OCI-LY1 (cell line): ENCODE results near the gene RBP3.

Experiments
- H2AFZ ChIP-seq: fragments of 200-600 bp; sonication (generic), shearing (Covaris generic); 2 replicates; pipeline ENCODE4 v1.6.0; 2014; ENCODE audit warnings: antibody characterized with exemption, mild to moderate bottlenecking, low read length
- H3F3A ChIP-seq: fragments of 200-600 bp; sonication (generic), shearing (Covaris generic); 2 replicates; pipeline ENCODE4 v1.6.0; 2014; ENCODE audit warnings: mild to moderate bottlenecking, antibody characterized with exemption, low read length, moderate library complexity; ENCODE audit not compliant: insufficient read depth
- H3K27ac ChIP-seq: fragments of 200-600 bp; sonication (generic); 2 replicates; pipeline ENCODE4 v1.5.1; 2014; ENCODE audit warnings: low read length, mixed run types, mild to moderate bottlenecking, low read depth; ENCODE audit not compliant: poor library complexity, severe bottlenecking
- H3K27me3 ChIP-seq: fragments of 200-600 bp; sonication (generic); 2 replicates; pipeline ENCODE4 v1.6.0; 2014; ENCODE audit warnings: antibody characterized with exemption, mild to moderate bottlenecking, low read length, moderate library complexity; ENCODE audit not compliant: insufficient read depth
- H3K36me3 ChIP-seq: fragments of 200-600 bp; sonication (generic); 2 replicates; pipeline ENCODE4 v1.6.1; 2014; ENCODE audit warnings: mild to moderate bottlenecking, antibody characterized with exemption, low read length, moderate library complexity, mixed read lengths; ENCODE audit not compliant: insufficient read depth
- H3K4me1 ChIP-seq: fragments of 200-600 bp; sonication (generic); 2 replicates; pipeline ENCODE4 v1.5.1; 2014; ENCODE audit warnings: mild to moderate bottlenecking, low read length, moderate library complexity; ENCODE audit not compliant: insufficient read depth, severe bottlenecking
- H3K4me2 ChIP-seq: fragments of 200-600 bp; sonication (generic), shearing (Covaris generic); 2 replicates; pipeline ENCODE4 v1.6.1; 2014; ENCODE audit warnings: low read length
- H3K4me3 ChIP-seq: fragments of 200-600 bp; sonication (generic); 2 replicates; pipeline ENCODE4 v1.5.1; 2014; ENCODE audit warnings: low read length, low read depth, mild to moderate bottlenecking, mixed read lengths; ENCODE audit not compliant: poor library complexity, severe bottlenecking
- H3K79me2 ChIP-seq: fragments of 200-600 bp; shearing (Covaris generic); 2 replicates; pipeline ENCODE4 v1.6.1; 2016; ENCODE audit warnings: mixed run types, low read length, mixed read lengths; ENCODE audit not compliant: insufficient read depth
- H3K9ac ChIP-seq: fragments of 200-600 bp; sonication (generic), shearing (Covaris generic); 2 replicates; pipeline ENCODE4 v1.6.1; 2014; ENCODE audit warnings: mild to moderate bottlenecking, low read length, mixed read lengths
- H3K9me2 ChIP-seq: fragments of 200-600 bp; sonication (generic), shearing (Covaris generic); 2 replicates; pipeline ENCODE4 v1.6.1; 2014; ENCODE audit warnings: low read depth, mild to moderate bottlenecking, low read length, mixed read lengths
- H3K9me3 ChIP-seq: fragments of 200-600 bp; shearing (Covaris generic); 2 replicates; pipeline ENCODE4 v1.6.1; 2014; ENCODE audit warnings: low read length, mixed read lengths
- H4K20me1 ChIP-seq: fragments of 200-600 bp; sonication (generic), shearing (Covaris generic); 2 replicates; pipeline ENCODE4 v1.6.0; 2016; ENCODE audit warnings: mild to moderate bottlenecking, low read length; ENCODE audit not compliant: insufficient read depth
- CTCF ChIP-seq: fragments of 200-600 bp; sonication (generic), shearing (Covaris generic); IDR thresholded peaks from 2 replicates; pipeline ENCODE4 v1.5.1; 2017; ENCODE audit warnings: mild to moderate bottlenecking, antibody characterized with exemption, low read length, moderate library complexity, mixed read lengths
- EZH2 ChIP-seq: fragments of 200-600 bp; sonication (generic), shearing (Covaris generic); IDR thresholded peaks from 2 replicates; pipeline ENCODE4 v1.8.0; 2017; ENCODE audit warnings: borderline replicate concordance, mixed run types, mild to moderate bottlenecking, antibody characterized with exemption, low read length, moderate library complexity, mixed read lengths

RBP3 gene

GRCh38 chr10:47396311-47396717, 48.2 kb downstream of the RBP3 start:
- H3K36me3 ChIP-seq, result no peaks in the 10 kb centered on the region
- H3K9me2 ChIP-seq, result no peaks in the 10 kb centered on the region
- no peaks in the 10 kb centered on the region for H4K20me1 ChIP-seq
- no peaks in the 10 kb centered on the region for H3K79me2 ChIP-seq
- H3K9me3 ChIP-seq, result no peaks in the 10 kb centered on the region
- H3K27me3 ChIP-seq, result no peaks in the 10 kb centered on the region
- TF ChIP-seq EZH2 (no peak), CTCF (no peak)
- H3F3A ChIP-seq, result no peaks in the 10 kb centered on the region
- H3K4me2 ChIP-seq, result no peak overlapping the region
- H3K27ac ChIP-seq, result no peak overlapping the region
- H3K9ac ChIP-seq, result no peak overlapping the region
- no peak overlapping the region for H2AFZ ChIP-seq
- H3K4me1 ChIP-seq, result no peaks in the 10 kb centered on the region
- no peak overlapping the region for H3K4me3 ChIP-seq

GRCh38 chr10:47397256-47397655, 49.1 kb downstream of the RBP3 start:
- Histone ChIP-seq H3F3A (no peaks in the 10 kb centered on the region), H3K36me3 (no peaks in the 10 kb centered on the region), H2AFZ (no peak overlapping the region), H3K9me3 (no peaks in the 10 kb centered on the region), H3K27ac (no peak overlapping the region), H3K9me2 (no peaks in the 10 kb centered on the region), H3K9ac (no peak overlapping the region), H3K27me3 (no peaks in the 10 kb centered on the region), H4K20me1 (no peaks in the 10 kb centered on the region), H3K4me3 (no peak overlapping the region), H3K79me2 (no peaks in the 10 kb centered on the region), H3K4me1 (no peaks in the 10 kb centered on the region), H3K4me2 (no peak overlapping the region)
- TF ChIP-seq EZH2 (no peak), CTCF (no peak)

- no peaks in the 10 kb centered on the region for H3K4me1 ChIP-seq
- no peaks in the 10 kb centered on the region for H3K27me3 ChIP-seq
- H3K9ac ChIP-seq, result no peak overlapping the region
- no peak overlapping the region for H3K4me3 ChIP-seq
- no peaks in the 10 kb centered on the region for H3F3A ChIP-seq
- no peaks in the 10 kb centered on the region for H3K36me3 ChIP-seq
- H3K79me2 ChIP-seq, result no peaks in the 10 kb centered on the region
- H3K9me3 ChIP-seq, result no peaks in the 10 kb centered on the region
- H4K20me1 ChIP-seq, result no peaks in the 10 kb centered on the region
- no peaks in the 10 kb centered on the region for H3K9me2 ChIP-seq
- TF ChIP-seq CTCF, result no peak
- no peak for TF ChIP-seq EZH2
- no peak overlapping the region for H3K27ac ChIP-seq
- H3K4me2 ChIP-seq, result no peak overlapping the region
- H2AFZ ChIP-seq, result no peak overlapping the region
These were observed 52.1 kb downstream of the RBP3 start for GRCh38 chr10:47400251-47400650.
